ENCODE results near the gene EEIG1.
A peak's percentile ranks its signal among the peaks of the same experiment; 100 is the strongest.

The EEIG1 gene

DNA sequence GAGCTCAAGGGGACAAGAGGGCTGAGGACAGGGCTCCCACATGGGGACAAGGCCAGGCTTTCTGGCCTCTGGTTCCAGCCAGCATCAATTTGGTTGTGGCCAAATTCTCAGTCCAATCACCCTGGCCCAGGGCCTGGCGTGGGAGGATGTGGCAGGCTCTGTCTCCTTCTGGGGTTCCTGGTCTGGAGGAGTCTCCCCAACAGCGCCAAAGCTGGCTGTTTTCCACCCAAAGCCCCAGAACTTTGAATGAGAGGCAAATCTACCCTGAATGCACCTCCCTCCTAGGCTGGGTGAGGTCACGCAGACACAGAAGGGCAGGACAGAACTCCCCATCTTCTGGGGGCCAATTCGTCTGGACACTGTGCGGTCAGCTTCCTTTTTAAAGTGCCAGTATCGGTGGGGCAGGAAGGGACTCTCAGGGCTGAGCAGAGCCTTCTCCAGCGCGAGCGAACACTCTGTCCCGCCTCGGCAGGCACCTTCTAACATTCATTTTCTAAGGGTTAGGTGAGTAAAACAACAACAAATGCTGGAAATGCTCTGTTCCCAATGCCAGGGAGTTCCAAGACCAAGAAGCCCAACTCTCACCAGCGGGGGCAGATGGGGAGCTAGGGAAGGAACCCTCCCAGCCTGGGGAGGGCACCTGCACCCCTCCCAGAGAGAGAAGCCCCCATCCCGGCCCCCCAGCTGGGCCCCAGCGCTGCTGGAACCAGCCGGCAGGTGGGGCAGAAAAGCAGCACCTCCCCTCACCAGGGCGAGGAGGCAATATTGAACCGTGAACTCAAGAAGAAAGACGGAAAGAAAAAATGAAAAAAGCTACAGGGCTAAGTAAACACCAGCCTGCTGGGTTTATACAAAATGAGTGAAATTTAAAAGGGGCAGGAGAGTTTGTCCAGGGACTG, 39.5 kb downstream of the EEIG1 start:
- DNase-seq (ENCODE audit: low read depth), result no peak

DNA sequence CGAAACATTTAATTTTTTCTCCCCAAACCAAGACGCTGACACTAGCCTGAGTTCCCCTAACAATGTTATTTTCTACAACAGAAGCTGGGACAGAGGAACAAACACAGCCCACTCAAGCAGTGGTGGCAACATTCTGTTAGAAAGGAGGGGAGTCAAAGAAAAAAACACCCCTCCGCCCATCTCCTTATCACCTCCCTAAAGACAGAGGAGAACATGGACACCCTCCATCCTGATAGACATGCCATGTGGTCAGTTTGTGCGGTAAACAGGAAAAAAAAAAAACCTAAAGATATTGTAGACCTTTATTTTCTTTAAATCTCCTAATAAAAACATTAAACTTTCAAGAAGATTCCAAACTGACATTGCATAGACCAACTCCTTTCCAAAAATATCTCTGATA, 40.2 kb downstream of the EEIG1 start:
- no peak for DNase-seq (ENCODE audit: low read depth)

DNA sequence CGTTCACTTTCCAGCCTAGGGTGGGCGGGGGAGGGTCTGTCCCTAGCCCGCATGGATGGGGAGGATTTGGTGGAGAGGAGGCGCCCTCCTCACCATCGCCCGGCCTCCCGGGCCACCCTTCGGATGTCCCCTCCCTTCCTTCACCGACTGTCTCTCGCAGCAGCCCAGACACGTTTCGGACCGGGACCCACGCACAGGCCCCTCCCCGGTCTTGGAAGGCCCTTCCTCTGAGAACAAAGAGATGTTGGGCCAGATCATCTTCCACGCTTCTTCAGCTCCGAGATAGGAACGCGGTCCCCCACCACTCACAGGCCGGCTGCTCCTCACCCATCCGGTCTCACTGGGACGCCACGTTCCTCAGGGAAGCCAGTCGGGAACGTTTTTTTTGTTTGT, 42.5 kb downstream of the EEIG1 start:
- no peak for DNase-seq (ENCODE audit: low read depth)

DNA sequence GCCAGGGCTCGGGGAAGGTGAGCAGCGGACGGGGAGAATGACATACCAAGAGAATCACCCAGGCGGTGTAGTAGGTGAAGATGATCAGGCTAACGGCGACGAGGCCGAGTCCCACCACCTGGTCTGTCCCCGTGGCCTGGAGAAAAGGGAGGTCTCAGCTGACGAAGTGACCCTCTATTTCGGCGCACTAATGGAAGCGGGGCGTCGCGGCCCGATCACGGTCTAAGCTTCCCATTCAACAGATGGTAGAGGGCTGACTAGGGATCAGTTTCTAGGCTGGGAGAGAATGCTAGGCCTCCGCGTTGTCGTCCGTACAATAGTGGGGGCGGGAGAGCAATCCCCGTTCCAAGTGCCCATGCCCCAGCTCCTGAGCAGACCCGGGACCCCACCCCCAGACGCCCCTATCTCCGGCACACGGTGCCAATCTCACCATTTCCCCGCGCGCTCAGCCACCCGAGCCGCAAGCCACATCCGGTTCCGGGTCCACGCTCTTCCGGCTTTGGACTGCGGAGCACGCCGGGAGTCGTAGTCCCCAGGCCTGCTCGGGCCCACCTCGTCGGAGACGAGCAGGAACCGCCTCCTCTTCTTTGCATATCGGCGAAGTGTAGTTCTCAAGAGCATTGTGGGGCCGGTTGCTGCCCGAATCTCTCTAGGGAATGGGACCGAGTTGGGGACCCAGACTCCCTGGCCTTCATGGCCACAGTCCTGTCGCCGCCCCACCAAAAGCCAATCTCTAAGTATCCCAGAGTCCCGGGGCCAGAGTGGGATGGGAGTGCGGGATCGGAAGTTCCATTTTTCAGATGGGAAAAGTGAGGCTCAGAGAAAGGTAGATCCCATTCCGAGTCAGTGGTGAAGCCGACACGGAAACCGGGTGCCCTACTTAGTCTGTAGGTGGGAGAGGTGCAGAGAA, 43.1 kb downstream of the EEIG1 start, which contains the start of gene DPM2:
DPM2 (minus strand) TSS at position 467 of the 910 bp plus-strand sequence; CDS start at position 433, 34 bp downstream.
- peak; percentile 60 for DNase-seq (ENCODE audit: low read depth)

DNA sequence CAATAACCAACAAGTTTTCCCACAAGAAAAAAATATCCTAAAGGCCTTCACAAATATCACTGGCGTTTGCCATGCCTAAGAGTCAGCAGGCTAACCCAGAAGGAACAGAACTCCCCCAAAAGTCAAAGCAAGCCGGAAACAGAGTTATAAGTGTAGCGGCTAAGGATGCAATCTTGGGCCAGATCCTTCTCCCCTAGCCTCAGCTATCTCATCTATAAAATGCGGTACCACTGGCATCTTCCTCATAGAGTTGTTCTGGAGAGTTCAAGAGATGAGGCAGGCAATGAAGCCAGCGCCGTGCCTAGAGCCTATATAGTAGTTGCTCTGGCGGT, 43.8 kb downstream of the EEIG1 start:
- no peak for DNase-seq (ENCODE audit: low read depth)

DNA sequence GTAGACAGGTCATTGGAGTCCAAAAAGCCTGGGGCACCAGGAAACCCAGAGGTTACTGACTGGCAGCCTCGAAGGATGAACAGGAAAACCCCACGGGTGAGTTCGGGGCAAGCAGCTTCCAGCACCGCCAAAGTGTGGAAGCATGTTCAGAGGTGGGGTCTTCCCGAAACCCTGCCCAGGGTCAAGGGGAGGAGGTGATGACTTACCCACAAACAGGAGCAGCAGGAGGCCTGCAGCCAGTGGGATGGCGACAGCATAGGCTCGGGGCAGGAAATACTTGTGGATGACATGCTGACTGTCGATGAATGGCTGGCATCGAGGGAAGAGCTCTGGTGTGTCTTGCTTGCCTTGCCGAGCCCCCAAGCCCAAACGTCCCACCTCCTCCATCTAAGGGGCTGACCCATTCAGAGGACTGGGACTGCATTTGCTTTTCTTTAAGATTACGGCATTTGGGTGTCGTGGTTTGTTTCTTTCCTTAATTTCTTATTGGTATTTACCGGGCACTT, 44.4 kb downstream of the EEIG1 start:
- DNase-seq (ENCODE audit: low read depth), result no peak

DNA sequence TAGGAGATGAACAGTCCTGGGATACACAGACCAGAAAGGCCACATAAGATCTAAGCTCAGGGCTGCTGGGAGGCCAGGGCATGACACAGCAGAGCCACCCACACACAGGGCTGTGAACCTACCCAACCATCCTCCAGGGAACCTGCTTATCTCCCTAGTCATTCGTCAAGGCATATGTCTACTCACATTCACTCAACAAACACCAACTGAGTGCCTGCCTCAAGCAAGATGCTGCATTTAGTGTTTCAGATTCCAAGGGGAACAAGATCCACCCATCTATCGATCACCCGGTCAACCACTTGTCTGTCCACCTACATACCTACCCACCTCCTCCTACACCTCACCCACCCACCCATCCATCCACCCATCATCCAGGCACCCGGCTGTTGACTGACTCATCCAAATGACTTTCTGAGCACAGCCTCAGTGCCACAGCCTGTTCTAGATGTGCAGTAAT, 45.0 kb downstream of the EEIG1 start:
- no peak for DNase-seq (ENCODE audit: low read depth)

DNA sequence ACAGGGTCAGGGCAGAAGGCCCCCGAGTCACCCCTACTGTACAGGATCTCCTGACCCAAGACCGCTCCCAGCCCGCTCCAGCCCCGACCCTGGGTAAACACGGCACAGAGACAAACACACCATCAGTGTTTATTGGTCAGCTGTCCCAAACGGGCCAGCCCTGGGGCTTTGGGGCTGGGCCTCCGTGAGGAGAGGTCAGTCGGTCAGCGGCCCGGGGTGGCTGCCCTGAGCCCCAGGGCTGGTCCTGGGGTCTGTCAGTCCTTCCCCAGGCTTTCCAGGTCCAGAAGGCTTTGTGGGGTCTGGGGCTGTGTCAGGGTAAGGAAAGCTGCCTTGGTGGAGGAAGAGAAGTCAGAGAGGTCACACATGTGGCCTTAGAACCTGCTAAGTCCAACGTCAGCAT, 45.8 kb downstream of the EEIG1 start:
- DNase-seq (ENCODE audit: low read depth), result no peak

DNA sequence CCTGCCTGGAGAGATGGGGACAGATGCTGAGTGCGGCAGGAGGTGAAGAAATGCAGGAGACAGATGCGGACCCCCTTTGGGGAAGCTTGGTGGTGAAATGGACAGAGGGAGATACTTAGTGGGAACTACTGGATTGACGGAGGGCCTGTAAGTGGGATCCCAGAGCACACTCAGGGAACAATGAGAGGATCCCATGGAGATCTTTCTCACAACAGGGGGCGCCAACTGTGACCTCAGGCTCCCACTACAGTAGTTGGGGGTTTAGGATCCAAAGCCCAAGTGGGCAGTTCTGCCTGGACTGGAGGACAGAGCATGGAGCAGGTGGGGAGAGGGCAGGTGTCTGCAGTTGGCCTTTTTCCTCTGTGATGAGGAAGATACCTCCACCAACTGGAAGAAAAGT, 46.5 kb downstream of the EEIG1 start:
- no peak for DNase-seq (ENCODE audit: low read depth)

DNA sequence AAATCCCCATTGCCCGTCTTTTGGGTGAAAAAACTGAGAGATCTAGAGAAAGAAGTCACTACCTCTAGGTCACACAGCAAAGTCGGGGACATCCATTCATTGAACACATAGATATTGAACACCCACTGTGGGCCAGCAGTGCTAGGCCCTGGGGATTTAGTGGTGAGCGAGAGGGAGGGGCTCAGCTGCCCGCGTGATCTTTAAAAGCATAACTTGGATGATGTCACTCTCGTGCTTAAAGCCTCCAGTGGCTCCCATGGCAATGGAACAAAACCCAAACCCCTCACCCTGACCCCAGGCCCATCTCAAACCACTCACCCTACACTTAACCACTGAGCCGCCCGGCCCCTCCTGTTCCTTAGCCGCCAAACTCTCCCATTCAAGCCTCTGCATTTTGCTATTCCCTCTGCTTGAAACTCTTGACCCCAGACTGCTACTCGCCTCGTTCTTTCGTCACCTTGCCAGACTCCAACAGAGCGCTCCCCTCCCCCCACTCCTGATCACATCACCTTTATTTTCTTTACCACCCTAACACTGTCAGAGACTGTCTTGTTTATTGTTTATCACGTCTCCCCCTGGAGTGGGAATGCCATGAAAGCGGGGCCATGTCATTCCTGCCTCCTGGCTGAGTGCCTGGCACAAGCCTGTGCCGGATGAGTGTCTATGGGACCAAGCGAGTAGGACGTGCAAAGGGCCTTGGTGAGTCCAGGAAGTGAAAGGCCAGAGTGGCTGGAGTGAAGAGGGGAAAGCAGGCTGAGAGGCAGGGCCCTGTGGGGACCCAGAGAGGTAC, 49.5 kb downstream of the EEIG1 start:
- DNase-seq (ENCODE audit: low read depth), result no peak

All from GM04504 (cell line).